Neural progenitor cell (in vitro differentiated cells): ENCODE data around the gene PCGF3.

ENCODE experiments used
- CTCF ChIP-seq: fragments of 200-600 bp; sonication (generic); IDR thresholded peaks from 2 replicates; pipeline ENCODE4 v1.5.1; 2017; ENCODE audit warnings: antibody characterized with exemption, mild to moderate bottlenecking
- EZH2phosphoT487 ChIP-seq: fragments of 200-600 bp; sonication (generic); IDR thresholded peaks from 2 replicates; pipeline ENCODE4 v1.6.1; 2017; ENCODE audit warnings: antibody characterized with exemption

- TF ChIP-seq CTCF: no peak
- no peak for TF ChIP-seq EZH2phosphoT487
Observed at GRCh38 chr4:667545-667925, 38.1 kb upstream of the PCGF3 start.
